HAP-1 (cell line): ENCODE measurements around the gene TACC3.
A peak's percentile ranks its signal among the peaks of the same experiment; 100 is the strongest.

ENCODE experiments used
- DNase-seq, 2 experiments: peaks; one replicate each; pipeline ENCODE4 v3.0.0-alpha.2; 2016 to 2020; ENCODE audit warnings: low spot score in 2 of 2
- H3K27me3 ChIP-seq: fragments of 250-450 bp; sonication (Bioruptor Pico); 2 replicates; pipeline ENCODE4 v1.5.1; 2020; ENCODE audit warnings: low read depth, mild to moderate bottlenecking, moderate library complexity
- H3K36me3 ChIP-seq: fragments of 250-450 bp; sonication (Bioruptor Pico); replicated peaks from 2 replicates; pipeline ENCODE4 v1.5.1; 2020; ENCODE audit warnings: mild to moderate bottlenecking
- H3K4me1 ChIP-seq: fragments of 250-450 bp; sonication (Bioruptor Pico); 2 replicates; pipeline ENCODE4 v1.5.1; 2020; ENCODE audit warnings: mild to moderate bottlenecking
- H3K4me3 ChIP-seq: fragments of 250-450 bp; sonication (Bioruptor Pico); 2 replicates; pipeline ENCODE4 v1.5.1; 2020; ENCODE audit warnings: mild to moderate bottlenecking, moderate library complexity
- H3K9me3 ChIP-seq: fragments of 250-450 bp; sonication (Bioruptor Pico); 2 replicates; pipeline ENCODE4 v1.5.1; 2020; ENCODE audit warnings: mild to moderate bottlenecking, moderate library complexity
- in situ Hi-C: fragments of 300-500 bp; cut with MboI; formaldehyde crosslinking; loops from 3 replicates; pipeline ENCODE4 v1.14.3; 2020; ENCODE audit warnings: low sequenced_read_pairs, inconsistent platforms, mixed read lengths

Gene TACC3

DNA sequence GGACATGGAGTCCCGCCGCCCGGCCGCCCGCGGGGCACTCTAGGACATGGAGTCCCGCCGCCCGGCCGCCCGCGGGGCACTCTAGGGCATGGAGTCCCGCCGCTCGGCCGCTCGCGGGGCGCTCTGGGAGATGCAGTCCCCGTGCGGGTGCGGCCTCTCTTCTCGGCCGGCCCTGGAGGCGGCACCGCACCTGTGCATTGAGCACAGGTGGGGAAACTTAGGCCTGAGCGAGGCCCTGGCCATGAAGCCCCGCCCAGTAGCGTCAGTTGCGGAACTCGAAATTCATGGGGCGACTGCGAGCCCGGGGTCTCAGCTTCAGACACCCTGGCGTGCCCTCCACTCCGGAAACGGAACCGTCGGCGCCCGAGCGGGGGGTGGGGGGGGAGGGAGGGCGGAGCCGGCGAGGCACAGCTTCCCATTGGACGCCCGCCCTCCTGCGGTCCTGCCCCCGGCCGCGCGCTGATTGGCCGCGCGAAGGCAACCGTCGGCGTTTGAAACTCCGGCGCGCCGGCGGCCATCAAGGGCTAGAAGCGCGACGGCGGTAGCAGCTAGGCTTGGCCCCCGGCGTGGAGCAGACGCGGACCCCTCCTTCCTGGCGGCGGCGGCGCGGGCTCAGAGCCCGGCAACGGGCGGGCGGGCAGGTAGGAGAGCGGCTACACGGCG, at the start of gene TACC3, which contains the start of gene TMEM129:
TSS of gene TACC3 (plus strand) at position 519 of the 663 bp plus-strand sequence. CDS start 1,901 bp downstream, outside the sequence.
TSS of gene TMEM129 (minus strand) at position 321 of the 663 bp plus-strand sequence. CDS start 486 bp downstream, outside the sequence.
- H3K9me3 ChIP-seq, result no peaks in the 10 kb centered on the region
- peaks cover 6% of the 10 kb centered on the region for H3K4me1 ChIP-seq
- in situ Hi-C loops, result no loop called here
- DNase-seq, result peak; percentile 89 to 96
- H3K36me3 ChIP-seq, result peaks cover 63% of the 10 kb centered on the region
- no peaks in the 10 kb centered on the region for H3K27me3 ChIP-seq
- peak within 1 kb of the TSS; percentile 89 for H3K4me3 ChIP-seq

DNA sequence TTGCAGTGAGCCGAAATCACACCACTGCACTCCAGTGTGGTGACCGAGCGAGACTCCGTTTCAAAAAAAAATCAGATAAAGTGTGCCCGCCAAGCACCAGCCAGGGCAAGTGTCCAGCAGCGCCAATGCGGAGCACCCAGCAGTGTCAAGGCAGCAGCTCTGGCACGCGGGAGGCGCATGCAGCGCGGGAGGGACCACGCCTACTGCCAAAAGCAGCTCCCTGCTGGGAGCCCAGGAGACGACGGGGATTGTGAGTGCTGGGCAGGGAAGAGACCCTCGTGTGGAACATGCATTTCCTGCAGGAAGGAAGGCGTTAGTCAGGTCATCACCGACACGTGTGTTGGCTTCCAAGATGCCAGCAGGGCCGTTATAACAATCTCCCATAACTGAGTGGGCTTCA, 47.6 kb upstream of the TACC3 start:
- Histone ChIP-seq H3K4me3 (no peak overlapping the region), H3K36me3 (no peaks in the 10 kb centered on the region), H3K4me1 (no peaks in the 10 kb centered on the region), H3K9me3 (no peaks in the 10 kb centered on the region), H3K27me3 (no peaks in the 10 kb centered on the region)
- DNase-seq, result no peak
- in situ Hi-C loops, result no loop called here

GRCh38 chr4:1674682-1675081, 46.6 kb upstream of the TACC3 start:
- no peak overlapping the region for H3K4me3 ChIP-seq
- DNase-seq, result no peak
- in situ Hi-C loops, result no loop called here

DNA sequence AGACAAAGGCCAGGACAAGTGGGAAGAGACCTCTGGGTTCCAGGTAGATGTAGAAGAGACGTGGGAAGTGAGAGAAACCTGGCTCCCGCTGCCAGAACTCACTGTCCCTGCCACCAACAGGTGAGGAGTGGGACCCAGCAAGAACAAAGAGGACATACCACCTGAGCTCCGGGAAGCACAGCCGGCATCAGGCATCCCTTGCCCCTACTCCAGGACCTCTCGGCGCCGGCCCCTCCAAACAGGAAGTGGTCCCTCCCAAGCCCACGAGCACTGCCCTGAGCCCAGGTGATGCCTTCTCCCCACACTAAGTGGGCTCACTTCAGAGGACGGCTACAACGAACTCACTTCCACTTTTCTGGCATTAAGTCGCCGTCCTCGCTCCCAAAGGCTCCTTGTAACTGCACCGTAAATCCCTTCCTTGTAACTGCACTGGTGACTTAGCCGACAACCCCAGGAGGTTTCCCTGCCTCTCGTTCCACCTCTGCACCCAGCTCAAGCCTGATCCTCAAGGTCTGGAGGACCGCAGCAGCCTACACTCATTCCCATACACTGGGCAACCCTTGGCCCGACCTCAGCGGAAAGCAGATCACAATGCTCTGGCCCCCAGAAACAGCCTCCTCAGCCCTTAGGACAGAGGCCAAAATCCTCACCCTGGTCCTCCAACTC, 46.1 kb upstream of the TACC3 start:
- DNase-seq, result no peak
- no peaks in the 10 kb centered on the region for H3K27me3 ChIP-seq
- H3K4me3 ChIP-seq, result no peak overlapping the region
- in situ Hi-C loops, result no loop called here
- H3K36me3 ChIP-seq, result no peaks in the 10 kb centered on the region
- H3K4me1 ChIP-seq, result no peaks in the 10 kb centered on the region
- no peaks in the 10 kb centered on the region for H3K9me3 ChIP-seq

More at GRCh38 chr4:1674682-1675081, 46.6 kb upstream of the TACC3 start:
- H3K36me3 ChIP-seq, result no peaks in the 10 kb centered on the region
- H3K9me3 ChIP-seq, result no peaks in the 10 kb centered on the region
- H3K4me1 ChIP-seq, result no peaks in the 10 kb centered on the region
- no peaks in the 10 kb centered on the region for H3K27me3 ChIP-seq

DNA sequence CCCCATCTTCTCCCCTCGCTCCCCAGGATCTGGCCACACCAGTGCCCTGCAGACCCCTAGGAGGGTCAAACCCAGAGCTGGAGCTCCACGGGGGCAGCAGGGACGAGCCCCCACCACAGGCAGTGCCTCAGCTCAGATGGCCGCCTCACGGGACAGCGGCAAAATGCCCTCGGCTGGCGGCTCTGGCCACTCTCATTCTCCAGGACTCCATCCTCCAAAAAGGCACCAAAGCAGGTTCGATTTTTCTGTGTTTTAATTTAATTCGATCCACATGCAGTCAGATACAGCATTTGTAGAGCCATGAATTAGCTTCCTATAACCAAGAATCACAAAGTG, 45.6 kb upstream of the TACC3 start:
- H3K9me3 ChIP-seq, result no peaks in the 10 kb centered on the region
- H3K36me3 ChIP-seq, result no peaks in the 10 kb centered on the region
- no peak for DNase-seq
- in situ Hi-C loops, result no loop called here
- H3K27me3 ChIP-seq, result no peaks in the 10 kb centered on the region
- no peak overlapping the region for H3K4me3 ChIP-seq
- no peaks in the 10 kb centered on the region for H3K4me1 ChIP-seq

GRCh38 chr4:1676605-1677525, 44.5 kb upstream of the TACC3 start:
- H3K27me3 ChIP-seq, result no peaks in the 10 kb centered on the region
- no peaks in the 10 kb centered on the region for H3K36me3 ChIP-seq
- H3K4me1 ChIP-seq, result no peaks in the 10 kb centered on the region
- in situ Hi-C loops, result no loop called here
- no peak for DNase-seq
- H3K9me3 ChIP-seq, result no peaks in the 10 kb centered on the region
- H3K4me3 ChIP-seq, result no peak overlapping the region

- Histone ChIP-seq H3K9me3 (no peaks in the 10 kb centered on the region), H3K27me3 (no peaks in the 10 kb centered on the region), H3K4me1 (no peaks in the 10 kb centered on the region), H3K4me3 (no peak overlapping the region), H3K36me3 (no peaks in the 10 kb centered on the region)
- no peak for DNase-seq
- in situ Hi-C loops, result no loop called here
Observed at GRCh38 chr4:1678244-1678643, 43.1 kb upstream of the TACC3 start.

DNA sequence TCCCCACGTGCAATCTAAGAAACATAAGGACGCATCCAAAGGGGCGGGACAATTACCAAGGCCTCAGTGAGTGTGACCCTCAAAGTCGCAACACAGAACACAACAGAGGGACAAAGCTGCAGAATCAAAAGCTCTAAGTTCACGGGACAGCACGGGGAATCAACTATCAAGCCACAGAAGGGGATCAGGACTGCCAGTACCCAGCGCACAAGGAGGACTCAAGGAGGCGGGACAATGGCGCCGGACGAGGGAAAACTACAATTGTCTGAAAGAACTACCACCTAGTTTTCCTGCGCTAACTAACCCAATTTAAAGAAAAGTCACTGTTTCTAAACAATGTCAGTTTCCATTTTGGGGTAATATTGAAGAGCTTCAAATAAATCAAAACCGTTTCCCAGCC, 38.5 kb upstream of the TACC3 start:
- in situ Hi-C loops, result no loop called here
- Histone ChIP-seq H3K4me1 (no peaks in the 10 kb centered on the region), H3K9me3 (no peaks in the 10 kb centered on the region), H3K36me3 (no peaks in the 10 kb centered on the region), H3K4me3 (no peak overlapping the region), H3K27me3 (no peaks in the 10 kb centered on the region)
- DNase-seq, result no peak

- Histone ChIP-seq H3K9me3 (no peaks in the 10 kb centered on the region), H3K27me3 (no peaks in the 10 kb centered on the region), H3K36me3 (no peaks in the 10 kb centered on the region), H3K4me1 (no peaks in the 10 kb centered on the region), H3K4me3 (no peak overlapping the region)
- in situ Hi-C loops, result no loop called here
- no peak for DNase-seq
Observed at GRCh38 chr4:1683261-1683735, 38.0 kb upstream of the TACC3 start.

- in situ Hi-C loops, result no loop called here
- H3K4me3 ChIP-seq, result no peak within 1 kb of the TSS; the same call in 1 of the 2 replicates
- peak; percentile 62 to 90 for DNase-seq
Observed at GRCh38 chr4:1683736-1684505, 37.4 kb upstream of the TACC3 start, which contains the start of gene FAM53A. Gene FAM53A (minus strand): TSS chr4:1684313. CDS start chr4:1668741, 15,572 bp downstream.

GRCh38 chr4:1684506-1685234, 36.7 kb upstream of the TACC3 start:
- no peak for DNase-seq
- in situ Hi-C loops, result no loop called here
- no peak overlapping the region for H3K4me3 ChIP-seq

More at GRCh38 chr4:1683736-1684505, 37.4 kb upstream of the TACC3 start, which contains the start of gene FAM53A:
- Histone ChIP-seq H3K4me1 (no peaks in the 10 kb centered on the region), H3K36me3 (no peaks in the 10 kb centered on the region), H3K9me3 (no peaks in the 10 kb centered on the region), H3K27me3 (no peaks in the 10 kb centered on the region)

GRCh38 chr4:1685235-1686150, 35.8 kb upstream of the TACC3 start:
- no peaks in the 10 kb centered on the region for H3K27me3 ChIP-seq
- no peak for DNase-seq
- no peak overlapping the region for H3K4me3 ChIP-seq
- H3K4me1 ChIP-seq, result no peaks in the 10 kb centered on the region
- peaks cover 2% of the 10 kb centered on the region; the same call in 1 of the 2 replicates for H3K36me3 ChIP-seq
- H3K9me3 ChIP-seq, result no peaks in the 10 kb centered on the region
- in situ Hi-C loops, result no loop called here

More at GRCh38 chr4:1684506-1685234, 36.7 kb upstream of the TACC3 start:
- Histone ChIP-seq H3K4me1 (no peaks in the 10 kb centered on the region), H3K27me3 (no peaks in the 10 kb centered on the region), H3K36me3 (no peaks in the 10 kb centered on the region), H3K9me3 (no peaks in the 10 kb centered on the region)
